Activated T-helper 17 cell treated with anti-CD3 and anti-CD28 coated beads, Interleukin-2, amount 50 U/mL, for 72 hours (primary cell): ENCODE results near the gene DHX40. TPM values are rescaled to one million over a fixed set of nuclear protein-coding genes. Genes with fewer than 3 reads are reported as not detected.
"Not testable (repeated sequence)": the region's sequence is repeated elsewhere in the genome, so short reads cannot be mapped to it uniquely, and the experiment has no call there.

Experiments
- ATAC-seq: fragments of 150-1000 bp; cut with Tn5 transposase; replicated peaks from 2 replicates; pipeline ENCODE4 v1.10.0; 2021; ENCODE audit warnings: mild to moderate bottlenecking, moderate library complexity
- H3K27ac Mint-ChIP-seq: one replicate; pipeline ENCODE4 v1.8.0; 2022; ENCODE audit warnings: mixed read lengths
- H3K27me3 Mint-ChIP-seq: one replicate; pipeline ENCODE4 v1.8.0; 2022; ENCODE audit warnings: mixed read lengths
- H3K36me3 Mint-ChIP-seq: one replicate; pipeline ENCODE4 v1.8.0; 2022; ENCODE audit warnings: low read depth, mild to moderate bottlenecking, mixed read lengths
- H3K4me1 Mint-ChIP-seq: one replicate; pipeline ENCODE4 v1.8.0; 2022; ENCODE audit warnings: mixed read lengths
- H3K4me3 Mint-ChIP-seq: one replicate; pipeline ENCODE4 v1.8.0; 2022; ENCODE audit warnings: mild to moderate bottlenecking, mixed read lengths
- H3K9me3 Mint-ChIP-seq: one replicate; pipeline ENCODE4 v1.8.0; 2022; ENCODE audit warnings: mixed read lengths
- total RNA-seq, 2 donors: library from RNA; stranded (reverse); gene quantifications; one replicate each; pipeline ENCODE4 v1.2.3, GENCODE V29; 2022

DHX40 gene
- total RNA-seq, 2 donors from 2014 or later: 23.0 to 44.8 TPM

DNA sequence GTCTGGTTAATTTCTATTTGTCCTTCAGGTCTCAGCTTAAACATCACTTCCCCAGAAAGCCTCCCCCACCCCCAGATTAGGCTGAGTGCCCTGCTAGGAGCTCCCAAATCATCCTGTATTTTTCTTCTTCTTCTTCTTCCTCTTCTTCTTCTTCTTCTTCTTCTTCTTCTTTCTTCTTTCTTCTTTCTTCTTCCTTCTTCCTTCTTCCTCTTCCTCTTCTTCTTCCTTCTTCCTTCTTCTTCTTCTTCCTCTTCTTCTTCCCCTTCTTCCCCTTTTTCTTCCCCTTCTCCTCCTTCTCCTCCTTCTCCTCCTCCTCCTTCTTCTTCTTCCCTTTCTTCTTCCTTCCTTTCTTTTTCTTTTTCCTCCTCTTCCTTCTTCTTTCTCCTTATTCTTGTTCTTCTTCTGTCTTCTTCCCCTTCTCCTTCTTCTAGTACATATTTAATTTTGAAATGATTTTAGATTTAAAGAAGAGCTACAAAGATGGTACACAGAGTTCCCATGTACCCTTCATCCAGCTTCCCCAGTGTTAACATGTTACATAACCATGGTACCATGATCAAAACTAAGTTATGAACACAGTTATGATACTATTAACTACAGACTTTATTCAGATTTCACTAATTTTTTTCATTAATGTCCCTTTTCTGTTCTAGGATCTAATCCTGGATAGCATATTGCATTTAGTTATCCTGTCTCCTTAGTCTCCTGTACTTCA is 27.1 kb upstream of the DHX40 start:
- Mint-ChIP-seq H3K27ac (no peak overlapping the region), H3K27me3 (peaks cover 17% of the 10 kb centered on the region), H3K9me3 (no peaks in the 10 kb centered on the region), H3K36me3 (no peaks in the 10 kb centered on the region), H3K4me1 (no peaks in the 10 kb centered on the region), H3K4me3 (no peak overlapping the region)
- ATAC-seq: no peak

- Mint-ChIP-seq H3K9me3 (no peaks in the 10 kb centered on the region), H3K4me3 (no peak overlapping the region)
- ATAC-seq: no peak
Measured at GRCh38 chr17:59542960-59543635, 22.3 kb upstream of the DHX40 start.

GRCh38 chr17:59545942-59546341 is 19.5 kb upstream of the DHX40 start:
- Mint-ChIP-seq H3K4me1 (no peaks in the 10 kb centered on the region), H3K27me3 (peaks cover 7% of the 10 kb centered on the region), H3K27ac (no peak overlapping the region), H3K9me3 (no peaks in the 10 kb centered on the region), H3K4me3 (no peak overlapping the region), H3K36me3 (no peaks in the 10 kb centered on the region)
- no peak for ATAC-seq

More at GRCh38 chr17:59542960-59543635, 22.3 kb upstream of the DHX40 start:
- Mint-ChIP-seq H3K4me1 (no peaks in the 10 kb centered on the region), H3K27me3 (peaks cover 13% of the 10 kb centered on the region), H3K36me3 (no peaks in the 10 kb centered on the region), H3K27ac (no peak overlapping the region)

DNA sequence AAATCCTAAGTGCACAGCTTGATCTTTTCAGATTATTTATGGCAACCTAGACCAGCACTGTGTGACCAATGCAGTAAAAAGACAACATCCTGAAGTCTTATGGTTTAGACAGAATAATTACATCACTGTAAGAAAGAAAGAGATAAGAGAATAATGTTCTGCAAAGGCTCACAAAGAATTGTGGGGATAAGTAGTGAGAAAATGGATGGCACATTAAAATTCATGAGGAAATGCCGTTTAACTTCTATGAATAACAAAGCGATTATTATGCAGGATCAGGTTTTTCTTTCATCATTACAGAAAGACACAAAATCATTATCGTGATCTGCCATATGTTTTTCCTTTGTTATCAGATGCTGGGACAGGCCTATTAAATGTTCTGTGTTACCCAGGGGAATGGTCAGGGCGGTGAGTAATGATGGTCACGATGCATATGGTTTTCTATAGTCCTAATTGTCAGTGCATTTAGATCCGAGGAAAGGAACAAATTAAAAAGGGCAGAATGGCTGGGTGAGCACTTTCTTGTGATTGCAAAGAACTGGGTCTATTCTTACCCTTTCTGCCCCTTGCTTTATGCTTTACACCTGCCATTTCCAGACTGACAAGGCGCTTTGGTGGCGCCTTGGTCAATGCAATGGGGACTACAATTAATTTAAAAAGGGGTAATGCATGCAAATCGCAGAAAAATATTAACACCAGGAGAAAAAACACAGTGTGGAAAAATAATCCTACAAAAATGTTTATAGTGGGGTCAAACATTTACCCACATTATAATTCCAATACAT is 18.1 kb upstream of the DHX40 start:
- peaks cover 2% of the 10 kb centered on the region for H3K27me3 Mint-ChIP-seq
- no peak overlapping the region for H3K27ac Mint-ChIP-seq
- no peaks in the 10 kb centered on the region for H3K4me1 Mint-ChIP-seq
- no peak overlapping the region for H3K4me3 Mint-ChIP-seq
- ATAC-seq: no peak
- H3K9me3 Mint-ChIP-seq: no peaks in the 10 kb centered on the region
- H3K36me3 Mint-ChIP-seq: no peaks in the 10 kb centered on the region

DNA sequence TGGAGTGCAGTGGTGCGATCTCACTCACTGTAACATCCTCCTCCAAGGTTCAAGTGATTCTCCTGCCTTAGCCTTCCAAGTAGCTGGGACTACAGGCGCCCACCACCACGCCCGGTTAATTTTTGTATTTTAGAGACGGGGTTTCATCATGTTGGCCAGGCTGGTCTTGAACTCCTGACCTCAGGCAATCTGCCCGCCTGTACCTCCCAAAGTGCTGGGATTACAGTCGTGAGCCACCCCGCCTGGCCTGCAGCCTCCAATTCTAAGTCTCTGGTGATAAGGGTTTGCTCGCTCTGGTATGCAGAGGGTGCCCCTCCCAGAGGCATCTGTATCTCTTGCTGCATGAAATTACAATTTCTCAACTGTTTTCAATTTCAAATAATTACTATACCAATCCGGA is 16.4 kb upstream of the DHX40 start:
- not testable (repeated sequence) for ATAC-seq, H3K36me3 Mint-ChIP-seq, H3K27me3 Mint-ChIP-seq, H3K4me1 Mint-ChIP-seq, H3K9me3 Mint-ChIP-seq, H3K27ac Mint-ChIP-seq, H3K4me3 Mint-ChIP-seq

DNA sequence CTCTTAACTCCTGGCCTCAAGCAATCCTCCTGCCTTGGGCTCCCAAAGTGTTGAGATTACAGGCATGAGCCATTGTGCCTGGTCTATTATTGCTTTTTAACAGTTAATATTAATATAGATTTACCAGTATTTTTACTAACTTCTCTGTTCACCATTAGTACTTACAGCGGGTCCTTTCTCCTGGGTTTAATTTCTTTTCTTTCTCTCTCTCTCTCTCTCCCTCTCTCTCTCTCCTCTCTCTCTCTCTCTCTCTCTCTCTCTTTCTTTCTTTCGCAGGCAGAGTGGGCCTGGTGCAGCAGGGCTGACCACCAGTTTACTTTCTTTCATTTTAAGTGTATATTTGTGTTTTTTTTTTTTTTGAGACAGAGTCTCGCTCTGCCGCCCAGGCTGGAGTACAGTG is 14.7 kb upstream of the DHX40 start:
- Mint-ChIP-seq H3K27ac (no peak overlapping the region), H3K27me3 (peaks cover 6% of the 10 kb centered on the region), H3K36me3 (no peaks in the 10 kb centered on the region), H3K9me3 (no peaks in the 10 kb centered on the region), H3K4me1 (no peaks in the 10 kb centered on the region), H3K4me3 (no peak overlapping the region)
- no peak for ATAC-seq

- peaks cover 6% of the 10 kb centered on the region for H3K27me3 Mint-ChIP-seq
Measured at GRCh38 chr17:59558039-59558438, 7.4 kb upstream of the DHX40 start.

GRCh38 chr17:59558953-59559352 is 6.5 kb upstream of the DHX40 start:
- H3K27ac Mint-ChIP-seq: no peak overlapping the region

More at GRCh38 chr17:59558039-59558438, 7.4 kb upstream of the DHX40 start:
- Mint-ChIP-seq H3K4me3 (no peak overlapping the region), H3K27ac (no peak overlapping the region), H3K9me3 (no peaks in the 10 kb centered on the region), H3K36me3 (no peaks in the 10 kb centered on the region), H3K4me1 (no peaks in the 10 kb centered on the region)
- no peak for ATAC-seq

DNA sequence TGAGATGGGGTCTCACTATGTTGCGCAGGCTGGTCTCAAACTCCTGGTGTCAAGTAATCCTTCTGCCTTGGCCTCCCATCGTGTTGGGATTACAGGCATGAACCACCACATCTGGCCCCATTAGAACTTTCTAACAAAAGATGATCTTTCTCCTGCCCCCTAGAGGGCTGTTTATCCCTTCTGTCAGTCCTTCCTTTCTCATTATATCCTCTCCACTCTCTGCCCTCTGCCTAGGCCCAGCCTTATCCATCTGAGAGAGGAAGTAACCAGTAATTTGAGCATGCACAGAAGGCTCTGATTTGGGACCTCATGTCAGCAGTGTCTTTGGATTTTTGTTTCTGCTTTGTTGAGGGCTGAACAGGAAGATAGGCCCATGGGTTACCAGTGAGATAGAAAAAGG is 4.4 kb upstream of the DHX40 start:
- Mint-ChIP-seq H3K9me3 (peaks cover 7% of the 10 kb centered on the region), H3K27me3 (no peaks in the 10 kb centered on the region), H3K27ac (peak overlapping the region; percentile 4), H3K4me3 (no peak overlapping the region), H3K4me1 (peaks cover 6% of the 10 kb centered on the region), H3K36me3 (peaks cover 12% of the 10 kb centered on the region)
- no peak for ATAC-seq

More at GRCh38 chr17:59558953-59559352, 6.5 kb upstream of the DHX40 start:
- Mint-ChIP-seq H3K9me3 (no peaks in the 10 kb centered on the region), H3K4me1 (no peaks in the 10 kb centered on the region), H3K36me3 (no peaks in the 10 kb centered on the region), H3K4me3 (no peak overlapping the region), H3K27me3 (peaks cover 6% of the 10 kb centered on the region)
- ATAC-seq: no peak

DNA sequence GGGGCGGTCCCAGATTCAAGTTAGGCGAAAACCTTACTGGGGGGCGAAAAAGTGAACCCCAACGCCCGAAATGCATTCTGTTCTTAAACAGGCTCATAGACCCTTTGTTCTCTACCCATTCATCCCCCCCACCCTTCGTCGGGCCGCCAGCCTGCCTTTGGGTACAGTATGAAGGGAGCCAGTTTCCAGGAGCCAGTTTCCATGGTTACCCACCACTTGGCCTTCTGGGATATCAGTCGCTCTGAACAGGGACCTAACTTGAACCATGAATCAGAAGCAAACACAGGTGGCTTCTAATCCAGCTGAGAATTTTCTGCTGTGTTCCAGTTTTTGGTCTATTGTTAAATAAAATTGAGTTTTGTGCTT is 532 bp downstream of the DHX40 start:
- Mint-ChIP-seq H3K4me1 (peaks cover 6% of the 10 kb centered on the region), H3K27ac (peak overlapping the region; percentile 100), H3K36me3 (peaks cover 38% of the 10 kb centered on the region), H3K27me3 (no peaks in the 10 kb centered on the region), H3K4me3 (peak overlapping the region; percentile 100), H3K9me3 (peaks cover 7% of the 10 kb centered on the region)
- peak; percentile 78 for ATAC-seq

GRCh38 chr17:59569151-59569550 is 3.7 kb downstream of the DHX40 start:
- not testable (repeated sequence) for H3K4me3 Mint-ChIP-seq, H3K27me3 Mint-ChIP-seq
- peaks cover 20% of the 10 kb centered on the region for H3K4me1 Mint-ChIP-seq

DNA sequence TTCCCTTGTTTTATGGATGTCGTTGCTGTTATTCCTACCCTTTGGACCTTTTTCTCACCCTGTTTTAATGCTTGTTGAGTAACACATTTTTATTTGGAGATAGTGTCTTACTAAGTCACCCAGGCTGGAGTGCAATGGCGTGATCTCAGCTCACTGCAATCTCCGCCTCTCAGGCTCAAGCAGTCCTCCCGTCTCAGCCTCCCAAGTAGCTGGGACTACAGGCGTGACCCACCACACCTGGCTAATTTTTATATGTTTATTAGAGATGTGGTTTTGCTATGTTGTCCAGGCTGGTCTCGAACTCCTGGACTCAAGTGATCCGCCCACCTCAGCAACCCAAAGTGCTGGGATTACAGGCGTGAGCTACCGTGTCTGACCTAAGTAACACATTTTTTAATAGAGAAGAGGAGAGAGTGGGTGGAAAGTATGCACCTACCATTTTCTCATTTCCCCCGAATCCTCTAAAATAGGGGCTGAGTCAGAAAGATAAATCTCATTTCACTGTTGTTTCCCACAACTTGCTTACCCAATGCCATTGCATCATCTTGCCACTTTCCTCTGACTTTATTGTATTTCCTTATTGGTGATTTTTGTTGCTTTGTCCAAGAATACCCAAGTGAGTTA is 7.0 kb downstream of the DHX40 start:
- ATAC-seq: peak; percentile 94
- H3K4me3 Mint-ChIP-seq: peak overlapping the region; percentile 45

More at GRCh38 chr17:59569151-59569550, 3.7 kb downstream of the DHX40 start:
- ATAC-seq, H3K9me3 Mint-ChIP-seq, H3K27ac Mint-ChIP-seq: not testable (repeated sequence)
- H3K36me3 Mint-ChIP-seq: peaks cover 62% of the 10 kb centered on the region

GRCh38 chr17:59584168-59584567 is 18.8 kb downstream of the DHX40 start:
- H3K4me1 Mint-ChIP-seq, H3K27ac Mint-ChIP-seq, H3K9me3 Mint-ChIP-seq, ATAC-seq, H3K4me3 Mint-ChIP-seq, H3K27me3 Mint-ChIP-seq: not testable (repeated sequence)
- peaks cover 20% of the 10 kb centered on the region for H3K36me3 Mint-ChIP-seq

More for the DNA sequence above, 7.0 kb downstream of the DHX40 start:
- H3K36me3 Mint-ChIP-seq: peaks cover 45% of the 10 kb centered on the region
- H3K27me3 Mint-ChIP-seq: no peaks in the 10 kb centered on the region
- H3K27ac Mint-ChIP-seq: peak overlapping the region; percentile 81
- peaks cover 14% of the 10 kb centered on the region for H3K4me1 Mint-ChIP-seq
- no peaks in the 10 kb centered on the region for H3K9me3 Mint-ChIP-seq

- H3K27ac Mint-ChIP-seq: no peak overlapping the region
Measured at GRCh38 chr17:59600169-59600568, 34.8 kb downstream of the DHX40 start.

More at GRCh38 chr17:59600169-59600568, 34.8 kb downstream of the DHX40 start:
- peaks cover 10% of the 10 kb centered on the region for H3K4me1 Mint-ChIP-seq
- no peak overlapping the region for H3K4me3 Mint-ChIP-seq
- no peak for ATAC-seq
- H3K27me3 Mint-ChIP-seq: no peaks in the 10 kb centered on the region
- peaks cover 55% of the 10 kb centered on the region for H3K36me3 Mint-ChIP-seq
- no peaks in the 10 kb centered on the region for H3K9me3 Mint-ChIP-seq
